Upper lobe of left lung (tissue), 6 donors: Measurements from ENCODE around the gene LIPC. TPM values are rescaled to one million over a fixed set of nuclear protein-coding genes. Genes with fewer than 3 reads are reported as not detected.

Experiments
- ATAC-seq, 2 donors: fragments of 200-7000 bp; cut with Tn5 transposase; one replicate each; pipeline ENCODE4 v1.9.1; 2022; ENCODE audit warnings: mild to moderate bottlenecking in 2 of 2, moderate library complexity in 2 of 2; ENCODE audit not compliant: low FRiP score in 2 of 2
- DNase-seq, 2 donors: peaks; one replicate each; pipeline ENCODE4 v3.0.0-alpha.2; 2019 to 2020
- H3K27ac ChIP-seq, 4 donors: fragments of 200-600 bp; sonication (generic); one replicate each; pipeline ENCODE4 v1.5.1; 2016 to 2019
- H3K27me3 ChIP-seq, 4 donors: fragments of 200-600 bp; sonication (generic); one replicate each; pipeline ENCODE4 v1.5.1; 2017 to 2019
- H3K36me3 ChIP-seq, 4 donors: fragments of 200-600 bp; sonication (generic); one replicate each; pipeline ENCODE4 v1.5.1; 2016 to 2019
- H3K4me1 ChIP-seq, 4 donors: fragments of 200-600 bp; sonication (generic); one replicate each; pipeline ENCODE4 v1.5.1; 2018 to 2019
- H3K4me3 ChIP-seq, 4 donors: fragments of 200-600 bp; sonication (generic); one replicate each; pipeline ENCODE4 v1.5.1; 2017 to 2019; ENCODE audit warnings: mild to moderate bottlenecking in 2 of 4, moderate library complexity in 1 of 4
- H3K9me3 ChIP-seq, 4 donors: fragments of 200-600 bp; sonication (generic); one replicate each; pipeline ENCODE4 v1.5.1; 2018 to 2019
- CTCF ChIP-seq, 6 experiments: fragments of 450-650 bp in 4 of 6; fragments of 200-600 bp in 2 of 6; sonication (generic) in 2 of 6; IDR thresholded peaks; one replicate each; pipeline ENCODE4 v1.5.1; 2016 to 2019; ENCODE audit warnings: antibody characterized with exemption in 6 of 6
- EP300 ChIP-seq, 4 donors: sonication (generic); formaldehyde crosslinking; IDR thresholded peaks; one replicate each; pipeline ENCODE4 v1.5.1; 2017; ENCODE audit warnings: antibody characterized with exemption in 4 of 4, control low read depth in 2 of 4
- POLR2A ChIP-seq, 4 donors: fragments of 450-650 bp; IDR thresholded peaks; one replicate each; pipeline ENCODE4 v1.5.1; 2016 to 2017; ENCODE audit warnings: antibody characterized with exemption in 4 of 4, mild to moderate bottlenecking in 2 of 4
- POLR2AphosphoS5 ChIP-seq, 2 donors: sonication (generic); formaldehyde crosslinking; IDR thresholded peaks; one replicate each; pipeline ENCODE4 v1.5.1; 2017; ENCODE audit warnings: antibody characterized with exemption in 2 of 2
- WGBS, 2 donors: methylation state at CpG; one replicate each; pipeline ENCODE4 v1.1.5; 2017 to 2018; 5-methylcytosine and 5-hydroxymethylcytosine counted together
- total RNA-seq, 6 donors: library from RNA; depleted of rRNA in 4 of 6; stranded (reverse); fragments of >200 nt in 4 of 6; gene quantifications; one replicate each; pipeline versions ENCODE4 v1.1.0 to v1.2.1, GENCODE V29; 2016 to 2021
- donor health status: DM: no; HTN: no; CAD: no; lungs with moderate emphysema.
- donor health status: DM: no; HTN: yes; CAD: no; lungs with severe emphysema.

LIPC gene
- total RNA-seq, 6 donors from 2014 or later = 0.40 to 0.89 (median 0.75) TPM; not detected in 2

GRCh38 chr15:58546635-58547627, 115.1 kb downstream of the LIPC start:
- DNase-seq = no peak
- no peak overlapping the region for H3K4me3 ChIP-seq
- ATAC-seq = peak; percentile 59 to 82
- no peaks in the 10 kb centered on the region for H3K36me3 ChIP-seq
- H3K27me3 ChIP-seq = no peaks in the 10 kb centered on the region
- 79 to 80% methylated on average over 7 to 13 of the region's 13 CpGs for WGBS, 2 donors
- TF ChIP-seq POLR2AphosphoS5 (IDR thresholded peaks at IDR 0.05) (peak in 1 of 2 donors; percentile 18), POLR2A (IDR thresholded peaks at IDR 0.05) (no peak)
- H3K27ac ChIP-seq = peak overlapping the region in 1 of 4 donors; percentile 35
- H3K4me1 ChIP-seq = peaks cover under 1 to 9% (median 4%) of the 10 kb centered on the region in 4 donors
- no peaks in the 10 kb centered on the region for H3K9me3 ChIP-seq

- H3K27me3 ChIP-seq = no peaks in the 10 kb centered on the region
- H3K36me3 ChIP-seq = no peaks in the 10 kb centered on the region
- no peak overlapping the region for H3K4me3 ChIP-seq
- WGBS, 2 donors = 94 to 95% methylated on average over 9 of the region's 9 CpGs
- no peak overlapping the region for H3K27ac ChIP-seq
- no peak for DNase-seq
- TF ChIP-seq POLR2A (IDR thresholded peaks at IDR 0.05) = no peak
- TF ChIP-seq POLR2AphosphoS5 (IDR thresholded peaks at IDR 0.05) = no peak
- no peak for TF ChIP-seq CTCF (IDR thresholded peaks at IDR 0.05)
- TF ChIP-seq EP300 (IDR thresholded peaks at IDR 0.05) = no peak
- H3K9me3 ChIP-seq = no peaks in the 10 kb centered on the region
- H3K4me1 ChIP-seq = peaks cover 5 to 17% (median 9%) of the 10 kb centered on the region in 4 donors
- ATAC-seq = no peak
Observed at GRCh38 chr15:58547628-58548307, 116.0 kb downstream of the LIPC start.

- peaks cover 5 to 17% (median 9%) of the 10 kb centered on the region in 4 donors for H3K4me1 ChIP-seq
- 90 to 91% methylated on average over 16 to 26 of the region's 26 CpGs for WGBS, 2 donors
- no peak overlapping the region for H3K4me3 ChIP-seq
- H3K9me3 ChIP-seq = no peaks in the 10 kb centered on the region
- TF ChIP-seq POLR2AphosphoS5 (IDR thresholded peaks at IDR 0.05) = no peak
- TF ChIP-seq CTCF (IDR thresholded peaks at IDR 0.05) = no peak
- no peak for TF ChIP-seq POLR2A (IDR thresholded peaks at IDR 0.05)
- TF ChIP-seq EP300 (IDR thresholded peaks at IDR 0.05) = no peak
- H3K36me3 ChIP-seq = no peaks in the 10 kb centered on the region
- no peak for ATAC-seq
- H3K27me3 ChIP-seq = no peaks in the 10 kb centered on the region
- DNase-seq = peak in 1 of 2 donors; percentile 74
- no peak overlapping the region for H3K27ac ChIP-seq
Observed at GRCh38 chr15:58548308-58549012, 116.7 kb downstream of the LIPC start.

- TF ChIP-seq CTCF (IDR thresholded peaks at IDR 0.05) = no peak
- no peak for TF ChIP-seq EP300 (IDR thresholded peaks at IDR 0.05)
- TF ChIP-seq POLR2A (IDR thresholded peaks at IDR 0.05) = no peak
- TF ChIP-seq POLR2AphosphoS5 (IDR thresholded peaks at IDR 0.05) = no peak
- DNase-seq (no peak), ATAC-seq (no peak)
- H3K9me3 ChIP-seq = no peaks in the 10 kb centered on the region
- H3K4me1 ChIP-seq = peaks cover 5 to 17% (median 9%) of the 10 kb centered on the region in 4 donors
- H3K4me3 ChIP-seq = no peak overlapping the region
- H3K27me3 ChIP-seq = no peaks in the 10 kb centered on the region
- WGBS, 2 donors = 65 to 87% methylated on average over 10 to 12 of the region's 12 CpGs
- no peak overlapping the region for H3K27ac ChIP-seq
- no peaks in the 10 kb centered on the region for H3K36me3 ChIP-seq
Observed at GRCh38 chr15:58549013-58549784, 117.4 kb downstream of the LIPC start.
